A549 (cell line): ENCODE results near the gene ZFPM1. TPM values are rescaled to one million over a fixed set of nuclear protein-coding genes. Genes with fewer than 3 reads are reported as not detected.

Source experiments
- ATAC-seq, 2 experiments: fragments of 200-7000 bp in 1 of 2; fragments of >200 bp in 1 of 2; cut with Nextera tagmentation in 1 of 2; cut with Tn5 transposase in 1 of 2; 3 replicates each; pipeline versions ENCODE4 v1.8.0 to v1.9.1; 2018 to 2020; ENCODE audit warnings: mild to moderate bottlenecking in 1 of 2, moderate library complexity in 1 of 2
- CTCF ChIA-PET: fragments of 300-600 bp; sonication (Branson Sonifier 250); formaldehyde crosslinking; extraction: SDS; loops from one replicate; lab custom pipeline; 2021; ENCODE audit warnings: antibody characterized with exemption, inconsistent platforms; lab: Yijun Ruan, JAX
- POLR2A ChIA-PET: fragments of 350-600 bp; formaldehyde crosslinking; extraction: SDS; loops from one replicate; lab custom pipeline; 2021; ENCODE audit warnings: antibody characterized with exemption, inconsistent platforms; lab: Yijun Ruan, JAX
- DNase-seq, 2 experiments: peaks; one replicate each; pipeline versions ENCODE4 v3.0.0 to v3.0.0-alpha.2; 2011 to 2016; ENCODE audit warnings: low read depth in 1 of 2, low spot score in 1 of 2
- FAIRE-seq: peaks from 2 replicates; lab custom pipeline; 2011; peaks lifted over from hg19 to GRCh38; lab: Jason Lieb, UNC
- H3K27ac ChIP-seq, 2 experiments: fragments of >200 bp; sonication (Bioruptor Twin); formaldehyde crosslinking; 3 replicates each; pipeline ENCODE4 v1.5.1; 2016 to 2017
- H3K4me1 ChIP-seq: fragments of >200 bp; sonication (Bioruptor Twin); formaldehyde crosslinking; 3 replicates; pipeline ENCODE4 v1.6.1; 2016
- H3K4me2 ChIP-seq: fragments of >200 bp; sonication (Bioruptor Twin); formaldehyde crosslinking; 3 replicates; pipeline ENCODE4 v1.6.1; 2016
- H3K4me3 ChIP-seq: fragments of >200 bp; sonication (Bioruptor Twin); formaldehyde crosslinking; 3 replicates; pipeline ENCODE4 v1.5.1; 2016
- H3K9me3 ChIP-seq: fragments of >200 bp; sonication (Bioruptor Twin); formaldehyde crosslinking; 3 replicates; pipeline ENCODE4 v1.6.1; 2016
- BHLHE40 ChIP-seq: IDR thresholded peaks from 2 replicates; pipeline ENCODE4 v1.6.1; 2012; ENCODE audit warnings: low read depth, low read length, inconsistent platforms
- CBX2 ChIP-seq: fragments of 200-600 bp; sonication (generic); IDR thresholded peaks from 2 replicates; pipeline ENCODE4 v1.6.1; 2016; ENCODE audit warnings: low read depth, mild to moderate bottlenecking, borderline replicate concordance
- CEBPB ChIP-seq, 2 experiments: fragments of >200 bp in 1 of 2; sonication (Bioruptor Twin) in 1 of 2; formaldehyde crosslinking in 1 of 2; IDR thresholded peaks; 2 replicates each; pipeline ENCODE4 v1.6.1; 2012 to 2016
- EHF ChIP-seq: fragments of 250-450 bp; sonication (Bioruptor Pico); IDR thresholded peaks from 2 replicates; pipeline ENCODE4 v1.5.0; 2020; ENCODE audit warnings: mild to moderate bottlenecking
- EP300 ChIP-seq, 2 experiments: fragments of >200 bp; sonication (Bioruptor Twin); formaldehyde crosslinking; IDR thresholded peaks; 2 replicates in 1 of 2; 3 replicates in 1 of 2; pipeline ENCODE4 v1.6.1; 2016 to 2017
- FOSB ChIP-seq: fragments of 250-450 bp; sonication (Bioruptor Pico); IDR thresholded peaks from 2 replicates; pipeline ENCODE4 v1.5.0; 2020; ENCODE audit warnings: mild to moderate bottlenecking, moderate library complexity
- FOSL2 ChIP-seq, 2 experiments: fragments of 450-650 bp in 1 of 2; fragments of >200 bp in 1 of 2; sonication (Bioruptor Twin) in 1 of 2; formaldehyde crosslinking; IDR thresholded peaks; 2 replicates each; pipeline versions ENCODE4 v1.5.0 to v1.6.1; 2016 to 2020; ENCODE audit warnings: mild to moderate bottlenecking in 1 of 2, moderate library complexity in 1 of 2
- FOXS1 ChIP-seq: fragments of 250-450 bp; sonication (Bioruptor Pico); IDR thresholded peaks from 2 replicates; pipeline ENCODE4 v1.5.0; 2020; ENCODE audit warnings: mild to moderate bottlenecking, moderate library complexity
- HOXB13 ChIP-seq: fragments of 250-450 bp; sonication (Bioruptor Pico); IDR thresholded peaks from 2 replicates; pipeline ENCODE4 v1.5.0; 2020; ENCODE audit warnings: low read depth, mild to moderate bottlenecking, moderate library complexity
- JUNB ChIP-seq: fragments of >200 bp; sonication (Bioruptor Twin); formaldehyde crosslinking; IDR thresholded peaks from 2 replicates; pipeline ENCODE4 v1.6.1; 2016
- KDM1A ChIP-seq: fragments of 200-600 bp; sonication (generic); IDR thresholded peaks from 2 replicates; pipeline ENCODE4 v1.6.1; 2016; ENCODE audit warnings: low read depth, mild to moderate bottlenecking
- KDM5A ChIP-seq: fragments of 200-600 bp; sonication (generic); IDR thresholded peaks from 2 replicates; pipeline ENCODE4 v1.6.1; 2016; ENCODE audit warnings: antibody characterized with exemption, mild to moderate bottlenecking
- NFE2L2 ChIP-seq: fragments of 150-350 bp; conservative IDR thresholded peaks from 2 replicates; pipeline ENCODE4 v1.6.1; 2014; ENCODE audit warnings: low read length
- NR3C1 ChIP-seq: fragments of >200 bp; sonication (Bioruptor Twin); formaldehyde crosslinking; IDR thresholded peaks from 3 replicates; pipeline ENCODE4 v1.6.1; 2017
- POLR2A ChIP-seq: IDR thresholded peaks from 2 replicates; pipeline ENCODE4 v1.6.1; 2012; ENCODE audit warnings: mild to moderate bottlenecking, low read length
- POLR2AphosphoS2 ChIP-seq: conservative IDR thresholded peaks from 2 replicates; pipeline ENCODE4 v1.6.1; 2012; ENCODE audit warnings: low read length, improper control_type of control experiment, inconsistent platforms
- RAD21 ChIP-seq, 2 experiments: fragments of >200 bp in 1 of 2; sonication (Bioruptor Twin) in 1 of 2; formaldehyde crosslinking in 1 of 2; IDR thresholded peaks in 1 of 2; conservative IDR thresholded peaks in 1 of 2; 2 replicates in 1 of 2; 3 replicates in 1 of 2; pipeline ENCODE4 v1.6.1; 2012 to 2018; ENCODE audit warnings: inconsistent platforms in 1 of 2
- RARB ChIP-seq: fragments of 250-450 bp; sonication (Bioruptor Pico); IDR thresholded peaks from 2 replicates; pipeline ENCODE4 v1.8.0; 2021; ENCODE audit warnings: mild to moderate bottlenecking, moderate library complexity
- RCOR1 ChIP-seq: fragments of 150-350 bp; IDR thresholded peaks from 2 replicates; pipeline ENCODE4 v1.6.1; 2014; ENCODE audit warnings: antibody characterized with exemption, low read length, low read depth
- SMC3 ChIP-seq: fragments of >200 bp; sonication (Bioruptor Twin); formaldehyde crosslinking; IDR thresholded peaks from 3 replicates; pipeline ENCODE4 v1.6.1; 2018; ENCODE audit warnings: inconsistent platforms
- TP53 ChIP-seq: fragments of 250-450 bp; sonication (Bioruptor Pico); IDR thresholded peaks from 2 replicates; pipeline ENCODE4 v1.5.0; 2021; ENCODE audit warnings: mild to moderate bottlenecking, moderate library complexity
- ZFP36 ChIP-seq: fragments of 450-650 bp; IDR thresholded peaks from 2 replicates; pipeline ENCODE4 v1.6.1; 2014; ENCODE audit warnings: borderline replicate concordance; ENCODE audit not compliant: partially characterized antibody
- ZNF302 ChIP-seq: fragments of 250-450 bp; sonication (Bioruptor Pico); IDR thresholded peaks from 2 replicates; pipeline ENCODE4 v1.9.0; 2021; ENCODE audit warnings: inconsistent platforms, mild to moderate bottlenecking, moderate library complexity
- ZSCAN20 ChIP-seq: fragments of 250-450 bp; sonication (Bioruptor Pico); IDR thresholded peaks from 2 replicates; pipeline ENCODE4 v1.8.0; 2022; ENCODE audit warnings: mild to moderate bottlenecking, moderate library complexity
- WGBS: methylation state at CpG from one replicate; pipeline ENCODE4 v1.1.6; 2017; ENCODE audit errors: missing lambda C conversion rate; 5-methylcytosine and 5-hydroxymethylcytosine counted together
- polyA plus RNA-seq, 4 experiments: library from polyadenylated mRNA; depleted of rRNA in 3 of 4; stranded (reverse); fragments of >200 nt; fragmentation: RNase III in 1 of 4; extraction: RNeasy Plus Mini Kit Qiagen cat#74134 plus additional on column Dnase treatment in 1 of 4; gene quantifications; 2 replicates in 3 of 4; 3 replicates in 1 of 4; pipeline ENCODE4 v1.2.3, GENCODE V29; 2011 to 2017
- TF ChIP-seq, protein P1 (sequence below): fragments of 450-650 bp; IDR thresholded peaks from 2 replicates; pipeline ENCODE4 v1.6.1; 2014; ENCODE audit warnings: antibody characterized with exemption

ZFPM1 gene
- polyA plus RNA-seq, 2 of the 4 experiments (the other 2 are of a cell fraction), result 0.36 to 2.5 TPM

DNA sequence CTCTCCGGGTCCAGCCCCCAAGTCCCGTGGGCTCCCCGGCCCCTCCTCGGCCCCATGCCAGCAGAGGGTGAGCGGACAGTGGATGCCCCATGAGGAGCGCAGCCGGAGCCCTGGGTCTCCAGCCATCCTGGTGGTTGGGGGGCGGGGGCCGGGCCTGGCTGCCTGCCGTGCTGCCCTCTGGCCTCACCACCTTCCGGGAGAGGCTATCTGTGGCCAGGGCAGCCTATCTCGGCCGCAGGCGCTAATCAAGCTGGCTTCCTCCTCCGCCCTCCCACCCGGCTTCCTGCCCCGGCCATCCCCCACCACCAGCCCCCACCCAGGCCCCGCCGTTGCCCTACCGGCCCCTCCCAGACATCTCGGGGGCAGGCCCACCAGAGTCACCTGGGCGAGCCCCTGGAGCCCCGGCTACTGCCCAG lies 46.8 kb downstream of the ZFPM1 start:
- no peak for DNase-seq
- CTCF ChIA-PET, result no interaction called here
- H3K9me3 ChIP-seq, result no peaks in the 10 kb centered on the region
- no peaks in the 10 kb centered on the region for H3K4me1 ChIP-seq
- peak in 1 of 2 experiments; percentile 12; a peak in 2 of 6 replicates for ATAC-seq
- TF ChIP-seq POLR2A, result no peak
- no peak for TF ChIP-seq EP300 (IDR thresholded peaks at IDR 0.05)
- TF ChIP-seq ZSCAN20 (CRISPR knock-in tag), result no peak
- TF ChIP-seq NR3C1, result no peak
- TF ChIP-seq, protein P1, sequence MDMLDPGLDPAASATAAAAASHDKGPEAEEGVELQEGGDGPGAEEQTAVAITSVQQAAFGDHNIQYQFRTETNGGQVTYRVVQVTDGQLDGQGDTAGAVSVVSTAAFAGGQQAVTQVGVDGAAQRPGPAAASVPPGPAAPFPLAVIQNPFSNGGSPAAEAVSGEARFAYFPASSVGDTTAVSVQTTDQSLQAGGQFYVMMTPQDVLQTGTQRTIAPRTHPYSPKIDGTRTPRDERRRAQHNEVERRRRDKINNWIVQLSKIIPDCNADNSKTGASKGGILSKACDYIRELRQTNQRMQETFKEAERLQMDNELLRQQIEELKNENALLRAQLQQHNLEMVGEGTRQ, result no peak
- no peak for TF ChIP-seq JUNB
- TF ChIP-seq NFE2L2, result no peak
- no peak for TF ChIP-seq FOXS1
- TF ChIP-seq KDM5A, result no peak
- TF ChIP-seq CEBPB (IDR thresholded peaks at IDR 0.05), result no peak
- no peak for TF ChIP-seq RCOR1
- no peak for TF ChIP-seq POLR2AphosphoS2
- no peak overlapping the region for H3K27ac ChIP-seq
- POLR2A ChIA-PET, result no interaction called here
- no peak overlapping the region for H3K4me2 ChIP-seq
- WGBS, result 86% methylated on average over 14 of the region's 23 CpGs
- no peak overlapping the region for H3K4me3 ChIP-seq
- FAIRE-seq, result no peak

DNA sequence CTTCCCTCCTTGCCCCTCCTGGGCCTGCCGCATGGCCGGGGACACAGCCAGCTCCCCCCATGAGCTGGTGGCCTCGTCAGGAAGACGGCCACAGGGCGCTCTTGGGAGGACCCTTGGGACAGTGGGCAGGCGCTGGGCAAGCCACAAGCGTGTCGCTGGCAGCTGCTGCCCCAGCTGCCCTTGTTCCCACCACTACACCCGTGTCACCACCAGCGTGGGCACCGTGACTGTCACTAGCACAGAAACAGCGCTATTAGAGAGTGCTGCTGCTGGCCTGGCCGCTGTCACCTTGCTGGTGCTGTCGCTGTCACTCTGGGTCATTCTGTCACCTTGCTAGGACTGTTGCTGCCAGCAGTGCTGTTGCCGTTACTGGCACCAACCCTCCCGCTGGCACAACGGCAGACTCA lies 47.2 kb downstream of the ZFPM1 start:
- Histone ChIP-seq H3K9me3 (no peaks in the 10 kb centered on the region), H3K4me3 (no peak overlapping the region), H3K27ac (no peak overlapping the region), H3K4me1 (peaks cover 3% of the 10 kb centered on the region; the same call in 2 of the 3 replicates), H3K4me2 (no peak overlapping the region)
- DNase-seq, result no peak
- ATAC-seq, result no peak
- TF ChIP-seq KDM1A (no peak), TP53 (CRISPR knock-in tag) (no peak), ZNF302 (CRISPR knock-in tag) (no peak), EHF (CRISPR knock-in tag) (no peak), KDM5A (no peak), BHLHE40 (no peak), ZFP36 (no peak), RARB (CRISPR knock-in tag) (no peak), HOXB13 (CRISPR knock-in tag) (no peak), JUNB (no peak), FOSB (CRISPR knock-in tag) (no peak), RCOR1 (no peak), SMC3 (no peak), CBX2 (no peak), EP300 (IDR thresholded peaks at IDR 0.05) (no peak), RAD21 (conservative IDR thresholded peaks at IDR 0.05 in 1 of 2, IDR thresholded peaks at IDR 0.05 in 1 of 2) (no peak), FOSL2 (IDR thresholded peaks at IDR 0.05) (no peak), FOSL2 (CRISPR knock-in tag; IDR thresholded peaks at IDR 0.05) (no peak)
- 86% methylated on average over 9 of the region's 17 CpGs for WGBS
- FAIRE-seq, result no peak
- POLR2A ChIA-PET, result no interaction called here
- CTCF ChIA-PET, result no interaction called here

DNA sequence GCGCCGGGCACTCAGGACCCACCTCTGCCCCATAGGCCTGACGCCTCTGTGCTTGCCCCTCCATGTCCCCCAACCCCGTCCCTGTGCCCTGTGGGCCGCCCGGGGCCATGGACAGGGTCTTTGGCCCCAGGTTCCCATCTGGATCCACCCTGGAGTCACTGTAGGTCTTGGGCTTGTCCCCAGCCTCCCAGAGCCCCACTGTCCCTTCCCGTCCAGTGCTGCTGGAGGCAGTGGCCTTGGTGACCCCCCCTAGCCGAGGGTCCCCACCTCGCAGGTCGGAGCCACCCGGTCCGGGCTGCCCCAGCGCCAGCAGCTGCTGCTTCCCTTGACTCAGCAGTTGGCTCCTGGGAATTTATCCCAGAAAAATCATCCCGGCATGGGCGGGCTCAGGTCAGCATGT lies 49.3 kb downstream of the ZFPM1 start:
- CTCF ChIA-PET, result interaction anchor here (1.2 to 1.4 kb wide), 2 partner anchors 15 to 65 kb away, joined by 3 read pairs; no protein-coding TSS in a partner anchor
- DNase-seq, result no peak
- no peak overlapping the region for H3K4me3 ChIP-seq
- no peak overlapping the region for H3K4me2 ChIP-seq
- POLR2A ChIA-PET, result no interaction called here
- H3K4me1 ChIP-seq, result peaks cover 6% of the 10 kb centered on the region; the same call in 2 of the 3 replicates
- TF ChIP-seq NR3C1, result no peak
- no peak for ATAC-seq
- H3K9me3 ChIP-seq, result no peaks in the 10 kb centered on the region
- WGBS, result 91% methylated on average over 8 of the region's 15 CpGs
- FAIRE-seq, result no peak
- no peak overlapping the region for H3K27ac ChIP-seq
